H9 (cell line): Measurements from ENCODE around the gene LRRK1. TPM values are rescaled to one million over a fixed set of nuclear protein-coding genes. Genes with fewer than 3 reads are reported as not detected.

Experiments
- DNase-seq: peaks from one replicate; pipeline ENCODE4 v3.0.0-alpha.2; 2017
- H2AFZ ChIP-seq: one replicate; pipeline ENCODE4 v1.6.1; 2013; ENCODE audit warnings: mild to moderate bottlenecking, low read length, control low read depth, moderate library complexity
- H2AK5ac ChIP-seq: 2 replicates; pipeline ENCODE4 v1.6.1; 2013; ENCODE audit warnings: low read length, control low read depth, mixed read lengths; ENCODE audit not compliant: insufficient read length
- H2BK120ac ChIP-seq: one replicate; pipeline ENCODE4 v1.6.1; 2013; ENCODE audit warnings: low read depth, mild to moderate bottlenecking, low read length, control low read depth, inconsistent platforms; ENCODE audit not compliant: poor library complexity, severe bottlenecking
- H2BK12ac ChIP-seq: 2 replicates; pipeline ENCODE4 v1.6.1; 2013; ENCODE audit warnings: low read length, control low read depth, mixed read lengths, low read depth; ENCODE audit not compliant: insufficient read length
- H2BK15ac ChIP-seq: 2 replicates; pipeline ENCODE4 v1.6.1; 2013; ENCODE audit warnings: low read depth, low read length, control low read depth
- H2BK20ac ChIP-seq: one replicate; pipeline ENCODE4 v1.6.1; 2013; ENCODE audit warnings: low read depth, mild to moderate bottlenecking, low read length, control low read depth, inconsistent platforms; ENCODE audit not compliant: poor library complexity, severe bottlenecking
- H2BK5ac ChIP-seq: 2 replicates; pipeline ENCODE4 v1.6.1; 2013; ENCODE audit warnings: low read length, control low read depth, mixed read lengths; ENCODE audit not compliant: insufficient read length
- H3K14ac ChIP-seq: 2 replicates; pipeline ENCODE4 v1.6.1; 2013; ENCODE audit warnings: low read length, control low read depth; ENCODE audit not compliant: insufficient read depth
- H3K18ac ChIP-seq: 2 replicates; pipeline ENCODE4 v1.6.1; 2013; ENCODE audit warnings: low read depth, mild to moderate bottlenecking, mixed read lengths, low read length, control low read depth; ENCODE audit not compliant: insufficient read length
- H3K23ac ChIP-seq: 2 replicates; pipeline ENCODE4 v1.6.1; 2013; ENCODE audit warnings: low read length, control low read depth, mixed read lengths, low read depth; ENCODE audit not compliant: insufficient read length
- H3K23me2 ChIP-seq: 2 replicates; pipeline ENCODE4 v1.6.1; 2013; ENCODE audit warnings: low read depth, mild to moderate bottlenecking, mixed read lengths, low read length, control low read depth; ENCODE audit not compliant: insufficient read length, poor library complexity, severe bottlenecking
- H3K27ac ChIP-seq: 2 replicates; pipeline ENCODE4 v1.5.1; 2013; ENCODE audit warnings: low read length, control low read depth, mixed read lengths, low read depth; ENCODE audit not compliant: insufficient read length
- H3K27me3 ChIP-seq: 2 replicates; pipeline ENCODE4 v1.6.1; 2013; ENCODE audit warnings: low read length, control low read depth, inconsistent platforms; ENCODE audit not compliant: insufficient read depth
- H3K4ac ChIP-seq: 2 replicates; pipeline ENCODE4 v1.6.1; 2013; ENCODE audit warnings: low read depth, mild to moderate bottlenecking, control low read depth, inconsistent platforms, low read length, moderate library complexity
- H3K4me1 ChIP-seq: 2 replicates; pipeline ENCODE4 v1.6.1; 2013; ENCODE audit warnings: low read length, control low read depth, inconsistent platforms; ENCODE audit not compliant: insufficient read depth
- H3K4me2 ChIP-seq: 2 replicates; pipeline ENCODE4 v1.6.1; 2013; ENCODE audit warnings: low read length, control low read depth, mixed read lengths; ENCODE audit not compliant: insufficient read length, insufficient read depth
- H3K56ac ChIP-seq: 2 replicates; pipeline ENCODE4 v1.6.1; 2013; ENCODE audit warnings: low read depth, mild to moderate bottlenecking, mixed read lengths, low read length, control low read depth; ENCODE audit not compliant: insufficient read length
- H3K79me1 ChIP-seq: 2 replicates; pipeline ENCODE4 v1.6.1; 2013; ENCODE audit warnings: low read depth, mild to moderate bottlenecking, moderate library complexity, low read length, control low read depth, inconsistent platforms; ENCODE audit not compliant: insufficient read depth, poor library complexity, severe bottlenecking
- H3K79me2 ChIP-seq: 2 replicates; pipeline ENCODE4 v1.6.1; 2013; ENCODE audit warnings: low read length, control low read depth, inconsistent platforms; ENCODE audit not compliant: insufficient read depth
- H3K9ac ChIP-seq: 2 replicates; pipeline ENCODE4 v1.6.1; 2013; ENCODE audit warnings: low read length, control low read depth, mixed read lengths; ENCODE audit not compliant: insufficient read length; ENCODE audit errors: extremely low read depth
- H3K9me3 ChIP-seq: one replicate; pipeline ENCODE4 v1.6.1; 2013; ENCODE audit warnings: low read depth, low read length, inconsistent platforms; ENCODE audit not compliant: control insufficient read depth
- H3T11ph ChIP-seq: one replicate; pipeline ENCODE4 v1.6.1; 2013; ENCODE audit warnings: mild to moderate bottlenecking, low read length, control low read depth, inconsistent platforms
- H4K20me1 ChIP-seq: one replicate; pipeline ENCODE4 v1.6.1; 2013; ENCODE audit not compliant: control insufficient read depth, insufficient read length, insufficient read depth
- H4K5ac ChIP-seq: 2 replicates; pipeline ENCODE4 v1.6.1; 2013; ENCODE audit warnings: low read depth, mild to moderate bottlenecking, mixed read lengths, low read length, control low read depth; ENCODE audit not compliant: insufficient read length
- H4K8ac ChIP-seq: replicated peaks from 2 replicates; pipeline ENCODE4 v1.6.1; 2013; ENCODE audit warnings: low read length, control low read depth, mixed read lengths, low read depth; ENCODE audit not compliant: insufficient read length
- H4K91ac ChIP-seq: 2 replicates; pipeline ENCODE4 v1.6.1; 2013; ENCODE audit warnings: low read depth, mild to moderate bottlenecking, moderate library complexity, mixed read lengths, low read length, control low read depth; ENCODE audit not compliant: insufficient read length
- H3K27ac Mint-ChIP-seq, 3 experiments: 2 replicates in 2 of 3; 3 replicates in 1 of 3; pipeline ENCODE4 v1.8.0; 2020 to 2021; ENCODE audit warnings: mixed read lengths in 3 of 3, mild to moderate bottlenecking in 1 of 3, moderate library complexity in 1 of 3
- H3K27me3 Mint-ChIP-seq: 2 replicates; pipeline ENCODE4 v1.8.0; 2021; ENCODE audit warnings: low read depth, mild to moderate bottlenecking, moderate library complexity, mixed read lengths
- H3K36me3 Mint-ChIP-seq, 3 experiments: 2 replicates in 2 of 3; 3 replicates in 1 of 3; pipeline ENCODE4 v1.8.0; 2020 to 2021; ENCODE audit warnings: low read depth in 3 of 3, mixed read lengths in 3 of 3; ENCODE audit not compliant: insufficient read depth in 1 of 3
- H3K4me1 Mint-ChIP-seq, 2 experiments: 2 replicates each; pipeline ENCODE4 v1.8.0; 2020; ENCODE audit warnings: mixed read lengths in 2 of 2
- H3K4me3 Mint-ChIP-seq, 2 experiments: 2 replicates in 1 of 2; 3 replicates in 1 of 2; pipeline ENCODE4 v1.8.0; 2020 to 2021; ENCODE audit warnings: mild to moderate bottlenecking in 2 of 2, mixed read lengths in 2 of 2, moderate library complexity in 1 of 2
- H3K9me3 Mint-ChIP-seq, 2 experiments: 2 replicates in 1 of 2; 3 replicates in 1 of 2; pipeline ENCODE4 v1.8.0; 2020; ENCODE audit warnings: mild to moderate bottlenecking in 2 of 2, mixed read lengths in 2 of 2, moderate library complexity in 1 of 2
- WGBS: extraction: QIAGEN DNeasy Blood & Tissue Kit; methylation state at CpG from one replicate; pipeline ENCODE4 v1.1.7; 2013; ENCODE audit warnings: missing lambda C conversion rate, low lambda C conversion rate, mixed read lengths; ENCODE audit not compliant: insufficient read length; ENCODE audit errors: extremely low coverage; 5-methylcytosine and 5-hydroxymethylcytosine counted together
- total RNA-seq: library from RNA; stranded (reverse); gene quantifications from 2 replicates; pipeline ENCODE4 v1.2.1, GENCODE V29; 2021
- TF ChIP-seq, protein P1 (sequence below): fragments of 200-600 bp; sonication (generic); conservative IDR thresholded peaks from 3 replicates; pipeline ENCODE4 v1.8.0; 2021; ENCODE audit warnings: antibody characterized with exemption, mild to moderate bottlenecking

LRRK1 gene
- total RNA-seq, 1 experiment from 2014 or later: 4.0 TPM

DNA sequence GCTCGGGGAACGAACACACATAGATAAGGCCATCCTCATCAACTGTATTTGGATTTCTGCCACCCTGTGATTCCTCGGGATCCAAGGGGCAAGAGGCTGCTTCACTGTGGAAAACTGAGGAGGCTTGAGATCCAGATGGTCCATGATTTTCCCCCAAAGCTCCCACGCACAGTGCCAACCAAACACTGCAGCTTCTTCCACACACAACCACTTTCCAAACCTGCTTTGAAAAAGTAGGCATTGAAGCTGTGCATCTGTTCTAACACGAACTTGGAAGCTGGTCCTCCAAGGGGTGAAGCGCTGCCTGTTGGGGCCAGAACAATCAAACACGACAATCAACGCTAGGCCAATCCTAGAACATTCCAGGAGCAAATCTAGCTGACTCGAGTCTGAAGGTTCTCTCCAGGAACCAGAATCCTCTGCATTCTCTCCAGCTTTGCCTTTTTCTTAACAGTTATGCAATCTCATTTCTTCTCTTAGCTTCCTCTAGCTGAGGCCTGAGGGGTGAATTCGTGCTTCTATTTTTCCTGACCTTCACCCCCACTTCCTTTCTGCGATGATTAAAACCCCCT, 104.4 kb downstream of the LRRK1 start:
- no peaks in the 10 kb centered on the region; a peak in 1 of 7 replicates for H3K36me3 Mint-ChIP-seq
- no peak overlapping the region for H3K4me3 Mint-ChIP-seq
- Histone ChIP-seq H3K4me2 (no peak overlapping the region), H3K79me2 (no peaks in the 10 kb centered on the region), H4K5ac (no peak overlapping the region), H2BK12ac (no peak overlapping the region), H2BK120ac (no peak overlapping the region), H3K14ac (no peak overlapping the region), H2BK20ac (no peak overlapping the region), H3K27me3 (no peaks in the 10 kb centered on the region), H4K91ac (no peak overlapping the region), H4K8ac (no peak overlapping the region), H2BK15ac (no peak overlapping the region), H2AFZ (no peak overlapping the region), H3K4ac (no peak overlapping the region), H4K20me1 (no peaks in the 10 kb centered on the region), H3K23me2 (no peaks in the 10 kb centered on the region), H3K56ac (no peak overlapping the region), H2BK5ac (no peak overlapping the region), H3K9ac (no peak overlapping the region), H3K4me1 (peaks cover 2% of the 10 kb centered on the region; the same call in 1 of the 2 replicates), H2AK5ac (no peak overlapping the region), H3T11ph (no peak overlapping the region), H3K9me3 (no peaks in the 10 kb centered on the region), H3K79me1 (no peaks in the 10 kb centered on the region), H3K27ac (no peak overlapping the region), H3K18ac (no peak overlapping the region), H3K23ac (no peak overlapping the region)
- DNase-seq: peak; percentile 9
- H3K4me1 Mint-ChIP-seq: peaks cover 13 to 24% of the 10 kb centered on the region in 2 experiments
- H3K27me3 Mint-ChIP-seq: peaks cover 4% of the 10 kb centered on the region
- H3K27ac Mint-ChIP-seq: peak overlapping the region in 1 of 3 experiments; percentile 52; a peak in 1 of 7 replicates
- H3K9me3 Mint-ChIP-seq: no peaks in the 10 kb centered on the region
- TF ChIP-seq, protein P1, sequence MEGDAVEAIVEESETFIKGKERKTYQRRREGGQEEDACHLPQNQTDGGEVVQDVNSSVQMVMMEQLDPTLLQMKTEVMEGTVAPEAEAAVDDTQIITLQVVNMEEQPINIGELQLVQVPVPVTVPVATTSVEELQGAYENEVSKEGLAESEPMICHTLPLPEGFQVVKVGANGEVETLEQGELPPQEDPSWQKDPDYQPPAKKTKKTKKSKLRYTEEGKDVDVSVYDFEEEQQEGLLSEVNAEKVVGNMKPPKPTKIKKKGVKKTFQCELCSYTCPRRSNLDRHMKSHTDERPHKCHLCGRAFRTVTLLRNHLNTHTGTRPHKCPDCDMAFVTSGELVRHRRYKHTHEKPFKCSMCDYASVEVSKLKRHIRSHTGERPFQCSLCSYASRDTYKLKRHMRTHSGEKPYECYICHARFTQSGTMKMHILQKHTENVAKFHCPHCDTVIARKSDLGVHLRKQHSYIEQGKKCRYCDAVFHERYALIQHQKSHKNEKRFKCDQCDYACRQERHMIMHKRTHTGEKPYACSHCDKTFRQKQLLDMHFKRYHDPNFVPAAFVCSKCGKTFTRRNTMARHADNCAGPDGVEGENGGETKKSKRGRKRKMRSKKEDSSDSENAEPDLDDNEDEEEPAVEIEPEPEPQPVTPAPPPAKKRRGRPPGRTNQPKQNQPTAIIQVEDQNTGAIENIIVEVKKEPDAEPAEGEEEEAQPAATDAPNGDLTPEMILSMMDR: no peak
- no CpG with 5 or more reads among the region's 11 CpGs for WGBS
